HG03432 (cell line): ENCODE results near the gene CYB5A.

Experiments used
- ATAC-seq: cut with Tn5 transposase; IDR thresholded peaks from one replicate; pipeline ENCODE4 v1.9.1; 2021; ENCODE audit warnings: mild to moderate bottlenecking, moderate library complexity; ENCODE audit not compliant: unreplicated experiment

CYB5A gene

GRCh38 chr18:74278058-74278457, 13.7 kb downstream of the CYB5A start:
- ATAC-seq: no peak

- ATAC-seq: no peak
Observed at GRCh38 chr18:74277296-74277695, 14.5 kb downstream of the CYB5A start.

- ATAC-seq: no peak
Observed at GRCh38 chr18:74276609-74277008, 15.2 kb downstream of the CYB5A start.

GRCh38 chr18:74275736-74276135, 16.0 kb downstream of the CYB5A start:
- ATAC-seq: no peak

- ATAC-seq: no peak
Observed at GRCh38 chr18:74274700-74275099, 17.1 kb downstream of the CYB5A start.

- no peak for ATAC-seq
Observed at GRCh38 chr18:74273394-74273793, 18.4 kb downstream of the CYB5A start.

GRCh38 chr18:74271635-74272034, 20.1 kb downstream of the CYB5A start:
- ATAC-seq: no peak

- ATAC-seq: no peak
Observed at GRCh38 chr18:74268933-74269620, 22.7 kb downstream of the CYB5A start.

- no peak for ATAC-seq
Observed at GRCh38 chr18:74268175-74268574, 23.6 kb downstream of the CYB5A start.

GRCh38 chr18:74266161-74266560, 25.6 kb downstream of the CYB5A start:
- no peak for ATAC-seq

- ATAC-seq: no peak
Observed at GRCh38 chr18:74265546-74266098, 26.1 kb downstream of the CYB5A start.

GRCh38 chr18:74264303-74265020, 27.3 kb downstream of the CYB5A start:
- ATAC-seq: peak; percentile 99

- no peak for ATAC-seq
Observed at GRCh38 chr18:74261053-74261713, 30.6 kb downstream of the CYB5A start.

GRCh38 chr18:74259347-74259746, 32.4 kb downstream of the CYB5A start:
- no peak for ATAC-seq

GRCh38 chr18:74257083-74257482, 34.7 kb downstream of the CYB5A start:
- no peak for ATAC-seq

- no peak for ATAC-seq
Observed at GRCh38 chr18:74256190-74256589, 35.6 kb downstream of the CYB5A start.

GRCh38 chr18:74255131-74255616, 36.6 kb downstream of the CYB5A start:
- ATAC-seq: no peak

GRCh38 chr18:74252039-74252395, 39.7 kb downstream of the CYB5A start:
- ATAC-seq: no peak

- no peak for ATAC-seq
Observed at GRCh38 chr18:74251297-74252038, 40.3 kb downstream of the CYB5A start.

- no peak for ATAC-seq
Observed at GRCh38 chr18:74250131-74250530, 41.6 kb downstream of the CYB5A start.
